Measurements from ENCODE around the gene MRPL37.
"Not testable (repeated sequence)": the region's sequence is repeated elsewhere in the genome, so short reads cannot be mapped to it uniquely, and the experiment has no call there.

MRPL37 gene

GRCh38 chr1:54228638-54229079 lies 28.7 kb downstream of the MRPL37 start:
- Histone ChIP-seq H3K27ac (ENCODE audit: low read depth, low read length) (no peak overlapping the region), H3K27me3 (ENCODE audit: insufficient read depth, low read length) (no peaks in the 10 kb centered on the region), H3K9ac (ENCODE audit: low read depth, low read length) (no peak overlapping the region), H3K4me3 (ENCODE audit: low read length) (no peak overlapping the region), H3K9me3 (ENCODE audit: insufficient read depth, low read depth, low read length) (no peaks in the 10 kb centered on the region), H3K4me1 (ENCODE audit: insufficient read depth, low read length) (no peaks in the 10 kb centered on the region), H3K36me3 (ENCODE audit: insufficient read depth, low read length) (peaks cover 24% of the 10 kb centered on the region)
- 93% methylated on average over 13 of the region's 13 CpGs for WGBS

- Histone ChIP-seq H3K36me3 (ENCODE audit: insufficient read depth, low read length) (peaks cover 24% of the 10 kb centered on the region), H3K27ac (ENCODE audit: low read depth, low read length) (no peak overlapping the region), H3K27me3 (ENCODE audit: insufficient read depth, low read length) (no peaks in the 10 kb centered on the region), H3K9ac (ENCODE audit: low read depth, low read length) (no peak overlapping the region), H3K4me1 (ENCODE audit: insufficient read depth, low read length) (no peaks in the 10 kb centered on the region), H3K4me3 (ENCODE audit: low read length) (no peak overlapping the region), H3K9me3 (ENCODE audit: insufficient read depth, low read depth, low read length) (no peaks in the 10 kb centered on the region)
- 86% methylated on average over 11 of the region's 11 CpGs for WGBS
Observed at GRCh38 chr1:54229281-54229891, 29.4 kb downstream of the MRPL37 start.

GRCh38 chr1:54230507-54231339 lies 30.8 kb downstream of the MRPL37 start:
- WGBS = 93% methylated on average over 15 of the region's 15 CpGs
- peaks cover 21% of the 10 kb centered on the region for H3K36me3 ChIP-seq (ENCODE audit: insufficient read depth, low read length)
- no peak overlapping the region for H3K4me3 ChIP-seq (ENCODE audit: low read length)
- H3K9me3 ChIP-seq (ENCODE audit: insufficient read depth, low read depth, low read length) = no peaks in the 10 kb centered on the region
- no peaks in the 10 kb centered on the region for H3K27me3 ChIP-seq (ENCODE audit: insufficient read depth, low read length)
- H3K9ac ChIP-seq (ENCODE audit: low read depth, low read length) = no peak overlapping the region
- H3K27ac ChIP-seq (ENCODE audit: low read depth, low read length) = no peak overlapping the region
- no peaks in the 10 kb centered on the region for H3K4me1 ChIP-seq (ENCODE audit: insufficient read depth, low read length)

GRCh38 chr1:54233196-54233595 lies 33.2 kb downstream of the MRPL37 start:
- not testable (repeated sequence) for H3K4me3 ChIP-seq (ENCODE audit: low read length); H3K27ac ChIP-seq (ENCODE audit: low read depth, low read length); H3K27me3 ChIP-seq (ENCODE audit: insufficient read depth, low read length); H3K9me3 ChIP-seq (ENCODE audit: insufficient read depth, low read depth, low read length); H3K9ac ChIP-seq (ENCODE audit: low read depth, low read length); H3K4me1 ChIP-seq (ENCODE audit: insufficient read depth, low read length)
- WGBS = 98% methylated on average over 27 of the region's 33 CpGs
- H3K36me3 ChIP-seq (ENCODE audit: insufficient read depth, low read length) = peaks cover 33% of the 10 kb centered on the region

GRCh38 chr1:54234284-54234683 lies 34.3 kb downstream of the MRPL37 start:
- H3K27ac ChIP-seq (ENCODE audit: low read depth, low read length) = no peak overlapping the region
- H3K36me3 ChIP-seq (ENCODE audit: insufficient read depth, low read length) = peaks cover 41% of the 10 kb centered on the region
- 94% methylated on average over 2 of the region's 2 CpGs for WGBS
- H3K4me1 ChIP-seq (ENCODE audit: insufficient read depth, low read length) = no peaks in the 10 kb centered on the region
- H3K9me3 ChIP-seq (ENCODE audit: insufficient read depth, low read depth, low read length) = no peaks in the 10 kb centered on the region
- no peak overlapping the region for H3K9ac ChIP-seq (ENCODE audit: low read depth, low read length)
- no peak overlapping the region for H3K4me3 ChIP-seq (ENCODE audit: low read length)
- no peaks in the 10 kb centered on the region for H3K27me3 ChIP-seq (ENCODE audit: insufficient read depth, low read length)

- H3K4me1 ChIP-seq (ENCODE audit: insufficient read depth, low read length) = no peaks in the 10 kb centered on the region
- H3K4me3 ChIP-seq (ENCODE audit: low read length) = no peak overlapping the region
- no peaks in the 10 kb centered on the region for H3K9me3 ChIP-seq (ENCODE audit: insufficient read depth, low read depth, low read length)
- H3K9ac ChIP-seq (ENCODE audit: low read depth, low read length) = no peak overlapping the region
- peaks cover 55% of the 10 kb centered on the region for H3K36me3 ChIP-seq (ENCODE audit: insufficient read depth, low read length)
- H3K27ac ChIP-seq (ENCODE audit: low read depth, low read length) = no peak overlapping the region
- 97% methylated on average over 10 of the region's 10 CpGs for WGBS
- H3K27me3 ChIP-seq (ENCODE audit: insufficient read depth, low read length) = no peaks in the 10 kb centered on the region
Observed at GRCh38 chr1:54237586-54237985, 37.6 kb downstream of the MRPL37 start.

- no peaks in the 10 kb centered on the region for H3K9me3 ChIP-seq (ENCODE audit: insufficient read depth, low read depth, low read length)
- H3K9ac ChIP-seq (ENCODE audit: low read depth, low read length) = no peak overlapping the region
- peaks cover 63% of the 10 kb centered on the region for H3K36me3 ChIP-seq (ENCODE audit: insufficient read depth, low read length)
- no peak overlapping the region for H3K27ac ChIP-seq (ENCODE audit: low read depth, low read length)
- H3K4me1 ChIP-seq (ENCODE audit: insufficient read depth, low read length) = no peaks in the 10 kb centered on the region
- H3K27me3 ChIP-seq (ENCODE audit: insufficient read depth, low read length) = no peaks in the 10 kb centered on the region
- 92% methylated on average over 12 of the region's 12 CpGs for WGBS
- no peak overlapping the region for H3K4me3 ChIP-seq (ENCODE audit: low read length)
Observed at GRCh38 chr1:54238353-54239034, 38.5 kb downstream of the MRPL37 start.

- H3K9me3 ChIP-seq (ENCODE audit: insufficient read depth, low read depth, low read length) = no peaks in the 10 kb centered on the region
- H3K27me3 ChIP-seq (ENCODE audit: insufficient read depth, low read length) = no peaks in the 10 kb centered on the region
- 95% methylated on average over 4 of the region's 5 CpGs for WGBS
- H3K9ac ChIP-seq (ENCODE audit: low read depth, low read length) = no peak overlapping the region
- H3K27ac ChIP-seq (ENCODE audit: low read depth, low read length) = no peak overlapping the region
- H3K36me3 ChIP-seq (ENCODE audit: insufficient read depth, low read length) = peaks cover 68% of the 10 kb centered on the region
- H3K4me1 ChIP-seq (ENCODE audit: insufficient read depth, low read length) = no peaks in the 10 kb centered on the region
- H3K4me3 ChIP-seq (ENCODE audit: low read length) = no peak overlapping the region
Observed at GRCh38 chr1:54239035-54239383, 39.0 kb downstream of the MRPL37 start.

GRCh38 chr1:54239631-54240031 lies 39.7 kb downstream of the MRPL37 start:
- no peaks in the 10 kb centered on the region for H3K27me3 ChIP-seq (ENCODE audit: insufficient read depth, low read length)
- no peaks in the 10 kb centered on the region for H3K9me3 ChIP-seq (ENCODE audit: insufficient read depth, low read depth, low read length)
- 92% methylated on average over 10 of the region's 10 CpGs for WGBS
- no peaks in the 10 kb centered on the region for H3K4me1 ChIP-seq (ENCODE audit: insufficient read depth, low read length)
- H3K9ac ChIP-seq (ENCODE audit: low read depth, low read length) = no peak overlapping the region
- H3K36me3 ChIP-seq (ENCODE audit: insufficient read depth, low read length) = peaks cover 69% of the 10 kb centered on the region
- no peak overlapping the region for H3K4me3 ChIP-seq (ENCODE audit: low read length)
- H3K27ac ChIP-seq (ENCODE audit: low read depth, low read length) = no peak overlapping the region

GRCh38 chr1:54240741-54241335 lies 40.9 kb downstream of the MRPL37 start:
- Histone ChIP-seq H3K4me1 (ENCODE audit: insufficient read depth, low read length) (no peaks in the 10 kb centered on the region), H3K27ac (ENCODE audit: low read depth, low read length) (no peak overlapping the region), H3K27me3 (ENCODE audit: insufficient read depth, low read length) (no peaks in the 10 kb centered on the region), H3K9me3 (ENCODE audit: insufficient read depth, low read depth, low read length) (no peaks in the 10 kb centered on the region), H3K4me3 (ENCODE audit: low read length) (no peak overlapping the region), H3K36me3 (ENCODE audit: insufficient read depth, low read length) (peaks cover 74% of the 10 kb centered on the region), H3K9ac (ENCODE audit: low read depth, low read length) (no peak overlapping the region)
- WGBS = 96% methylated on average over 12 of the region's 12 CpGs

- Histone ChIP-seq H3K9me3 (ENCODE audit: insufficient read depth, low read depth, low read length) (no peaks in the 10 kb centered on the region), H3K27ac (ENCODE audit: low read depth, low read length) (no peak overlapping the region), H3K27me3 (ENCODE audit: insufficient read depth, low read length) (no peaks in the 10 kb centered on the region), H3K4me3 (ENCODE audit: low read length) (no peak overlapping the region), H3K4me1 (ENCODE audit: insufficient read depth, low read length) (no peaks in the 10 kb centered on the region), H3K36me3 (ENCODE audit: insufficient read depth, low read length) (peaks cover 73% of the 10 kb centered on the region), H3K9ac (ENCODE audit: low read depth, low read length) (no peak overlapping the region)
- 86% methylated on average over 5 of the region's 6 CpGs for WGBS
Observed at GRCh38 chr1:54241364-54241763, 41.4 kb downstream of the MRPL37 start.
